IMR-90 (cell line): Measurements from ENCODE around the gene NOXO1. TPM values are rescaled to one million over a fixed set of nuclear protein-coding genes. Genes with fewer than 3 reads are reported as not detected.
A peak's percentile ranks its signal among the peaks of the same experiment; 100 is the strongest.

Experiments used
- ATAC-seq: fragments of 200-7000 bp; cut with Tn5 transposase; 2 replicates; pipeline ENCODE4 v1.9.1; 2020; ENCODE audit warnings: low read depth, mild to moderate bottlenecking, moderate library complexity
- BruUV-seq: library from RNA; stranded (reverse); fragments of 400-500 nt; replicated peaks from 2 replicates; lab custom pipeline; 2021; lab: Mats Ljungman, UMichigan
- CTCF ChIA-PET: fragments of 300-600 bp; formaldehyde crosslinking; extraction: SDS; loops from one replicate; lab custom pipeline; 2021; ENCODE audit warnings: antibody characterized with exemption; lab: Yijun Ruan, JAX
- POLR2A ChIA-PET: fragments of 300-600 bp; sonication (Branson Sonifier 250); formaldehyde crosslinking; loops from one replicate; lab custom pipeline; 2022; ENCODE audit warnings: antibody characterized with exemption; ENCODE audit not compliant: unreplicated experiment; lab: Charles Lee
- DNase-seq: peaks from one replicate; pipeline ENCODE4 v3.0.0; 2013
- H2AFZ ChIP-seq: replicated peaks from 2 replicates; pipeline ENCODE3; 2013; ENCODE audit warnings: low read length, mild to moderate bottlenecking; ENCODE audit not compliant: poor library complexity
- H2AK5ac ChIP-seq: 2 replicates; pipeline ENCODE4 v1.6.1; 2013; ENCODE audit warnings: low read depth, low read length, inconsistent platforms
- H2AK9ac ChIP-seq: replicated peaks from 2 replicates; pipeline ENCODE3; 2013; ENCODE audit warnings: mild to moderate bottlenecking, low read depth, low read length, moderate library complexity; ENCODE audit not compliant: poor library complexity
- H2BK120ac ChIP-seq: 2 replicates; pipeline ENCODE4 v1.6.1; 2013; ENCODE audit warnings: low read depth, low read length, inconsistent platforms
- H2BK15ac ChIP-seq: 3 replicates; pipeline ENCODE4 v1.6.1; 2013; ENCODE audit warnings: low read depth, low read length, inconsistent platforms
- H2BK20ac ChIP-seq: 2 replicates; pipeline ENCODE4 v1.6.1; 2013; ENCODE audit warnings: low read depth, mild to moderate bottlenecking, inconsistent platforms, low read length, moderate library complexity
- H2BK5ac ChIP-seq: 2 replicates; pipeline ENCODE4 v1.6.1; 2013; ENCODE audit warnings: mild to moderate bottlenecking, low read depth, low read length, inconsistent platforms; ENCODE audit not compliant: poor library complexity, severe bottlenecking
- H3K14ac ChIP-seq: replicated peaks from 2 replicates; pipeline ENCODE4 v1.6.1; 2013; ENCODE audit warnings: low read depth, low read length, inconsistent platforms
- H3K18ac ChIP-seq: 2 replicates; pipeline ENCODE4 v1.6.1; 2013; ENCODE audit warnings: low read depth, low read length, control low read depth
- H3K23ac ChIP-seq: 2 replicates; pipeline ENCODE4 v1.6.1; 2013; ENCODE audit warnings: low read depth, low read length, inconsistent platforms
- H3K27ac ChIP-seq: 2 replicates; pipeline ENCODE4 v1.5.1; 2013; ENCODE audit warnings: mild to moderate bottlenecking, control low read depth, low read length; ENCODE audit not compliant: insufficient read depth
- H3K27me3 ChIP-seq: 2 replicates; pipeline ENCODE4 v1.6.1; 2013; ENCODE audit warnings: low read length; ENCODE audit not compliant: control insufficient read depth, insufficient read depth
- H3K36me3 ChIP-seq: 2 replicates; pipeline ENCODE4 v1.6.1; 2013; ENCODE audit warnings: low read length, mixed read lengths; ENCODE audit not compliant: control insufficient read depth, insufficient read depth
- H3K4ac ChIP-seq: 2 replicates; pipeline ENCODE4 v1.6.1; 2013; ENCODE audit warnings: low read depth, low read length, inconsistent platforms
- H3K4me1 ChIP-seq: 2 replicates; pipeline ENCODE4 v1.6.1; 2013; ENCODE audit warnings: low read length, mixed read lengths; ENCODE audit not compliant: control insufficient read depth, insufficient read depth
- H3K4me2 ChIP-seq: 2 replicates; pipeline ENCODE4 v1.6.1; 2013; ENCODE audit warnings: low read depth, mild to moderate bottlenecking, control low read depth, low read length, moderate library complexity
- H3K4me3 ChIP-seq: 2 replicates; pipeline ENCODE4 v1.5.1; 2013; ENCODE audit warnings: low read depth, mild to moderate bottlenecking, control low read depth, low read length, moderate library complexity; ENCODE audit not compliant: insufficient read depth
- H3K56ac ChIP-seq: 2 replicates; pipeline ENCODE4 v1.6.1; 2013; ENCODE audit warnings: low read length, inconsistent platforms; ENCODE audit not compliant: insufficient read depth; ENCODE audit errors: extremely low read depth
- H3K79me1 ChIP-seq, 2 experiments: 2 replicates each; pipeline ENCODE4 v1.6.1; 2013; ENCODE audit warnings: low read length in 2 of 2, inconsistent platforms in 1 of 2, low read depth in 1 of 2
- H3K9ac ChIP-seq: 2 replicates; pipeline ENCODE4 v1.6.1; 2013; ENCODE audit warnings: low read depth, low read length, control low read depth
- H3K9me1 ChIP-seq: 2 replicates; pipeline ENCODE4 v1.6.1; 2013; ENCODE audit warnings: low read length, inconsistent platforms; ENCODE audit not compliant: insufficient read depth
- H3K9me3 ChIP-seq: 2 replicates; pipeline ENCODE4 v1.6.1; 2013; ENCODE audit warnings: low read length; ENCODE audit not compliant: control insufficient read depth, insufficient read depth
- H4K20me1 ChIP-seq: 2 replicates; pipeline ENCODE4 v1.6.1; 2013; ENCODE audit warnings: low read length, inconsistent platforms; ENCODE audit not compliant: insufficient read depth
- H4K5ac ChIP-seq: 2 replicates; pipeline ENCODE4 v1.6.1; 2013; ENCODE audit warnings: mild to moderate bottlenecking, low read depth, low read length, control low read depth
- H4K8ac ChIP-seq, 2 experiments: 2 replicates each; pipeline ENCODE4 v1.6.1; 2013; ENCODE audit warnings: low read depth in 2 of 2, low read length in 2 of 2, control low read depth in 1 of 2, inconsistent platforms in 1 of 2
- H4K91ac ChIP-seq: 2 replicates; pipeline ENCODE4 v1.6.1; 2013; ENCODE audit warnings: low read depth, low read length, inconsistent platforms; ENCODE audit not compliant: insufficient read depth
- BHLHE40 ChIP-seq: fragments of 150-350 bp; IDR thresholded peaks from 2 replicates; pipeline ENCODE4 v1.6.1; 2016; ENCODE audit warnings: mild to moderate bottlenecking, low read depth, low read length
- CEBPB ChIP-seq: IDR thresholded peaks from 2 replicates; pipeline ENCODE4 v1.6.1; 2012; ENCODE audit warnings: low read depth, low read length, improper control_type of control experiment
- CHD1 ChIP-seq: IDR thresholded peaks from 2 replicates; pipeline ENCODE4 v1.6.1; 2012; ENCODE audit warnings: low read depth, low read length, improper control_type of control experiment
- CTCF ChIP-seq: conservative IDR thresholded peaks from 2 replicates; pipeline ENCODE4 v1.5.1; 2012; ENCODE audit warnings: mild to moderate bottlenecking, low read depth, low read length, improper control_type of control experiment
- ELK1 ChIP-seq: fragments of 150-350 bp; IDR thresholded peaks from 2 replicates; pipeline ENCODE4 v1.6.1; 2016; ENCODE audit warnings: low read depth, mild to moderate bottlenecking, low read length, moderate library complexity, borderline replicate concordance
- FOS ChIP-seq: fragments of 150-350 bp; IDR thresholded peaks from 2 replicates; pipeline ENCODE4 v1.6.1; 2016; ENCODE audit warnings: low read depth, low read length
- MAFK ChIP-seq: IDR thresholded peaks from 2 replicates; pipeline ENCODE4 v1.6.1; 2012; ENCODE audit warnings: low read depth, low read length, improper control_type of control experiment
- MAZ ChIP-seq: IDR thresholded peaks from 2 replicates; pipeline ENCODE4 v1.6.1; 2012; ENCODE audit warnings: low read depth, mild to moderate bottlenecking, low read length, improper control_type of control experiment, moderate library complexity, borderline replicate concordance
- NFE2L2 ChIP-seq: fragments of 150-350 bp; IDR thresholded peaks from 2 replicates; pipeline ENCODE4 v1.6.1; 2016; ENCODE audit warnings: low read depth, mild to moderate bottlenecking, low read length
- POLR2A ChIP-seq: IDR thresholded peaks from 2 replicates; pipeline ENCODE4 v1.6.1; 2012; ENCODE audit warnings: mild to moderate bottlenecking, low read depth, low read length
- RAD21 ChIP-seq: IDR thresholded peaks from 2 replicates; pipeline ENCODE4 v1.6.1; 2012; ENCODE audit warnings: low read length, improper control_type of control experiment
- RCOR1 ChIP-seq: IDR thresholded peaks from 2 replicates; pipeline ENCODE4 v1.6.1; 2012; ENCODE audit warnings: mild to moderate bottlenecking, low read length, improper control_type of control experiment; ENCODE audit not compliant: insufficient replicate concordance
- RFX5 ChIP-seq: IDR thresholded peaks from 2 replicates; pipeline ENCODE4 v1.8.0; 2012; ENCODE audit warnings: low read depth, mild to moderate bottlenecking, low read length, moderate library complexity
- SMC3 ChIP-seq: fragments of 150-350 bp; IDR thresholded peaks from 2 replicates; pipeline ENCODE4 v1.6.1; 2016; ENCODE audit warnings: low read depth, mild to moderate bottlenecking, antibody characterized with exemption, low read length, moderate library complexity
- USF2 ChIP-seq: fragments of 150-350 bp; IDR thresholded peaks from 2 replicates; pipeline ENCODE4 v1.6.1; 2017; ENCODE audit warnings: mild to moderate bottlenecking, antibody characterized with exemption, low read length, low read depth
- WGBS, 2 experiments: methylation state at CpG; one replicate each; pipeline versions ENCODE4 v1.1.5 to v1.1.7; 2013; ENCODE audit warnings: missing lambda C conversion rate in 2 of 2; ENCODE audit not compliant: insufficient read length in 1 of 2; ENCODE audit errors: extremely low coverage in 2 of 2; 5-methylcytosine and 5-hydroxymethylcytosine counted together
- dilution Hi-C: fragments of 300-500 bp; cut with HindIII; formaldehyde crosslinking; loops from one replicate; pipeline ENCODE4 v1.14.3; 2018; ENCODE audit warnings: low sequenced_read_pairs; ENCODE audit not compliant: unreplicated experiment
- in situ Hi-C: fragments of 300-500 bp; cut with MboI; formaldehyde crosslinking; loops from 3 replicates; pipeline ENCODE4 v1.14.3; 2019; ENCODE audit warnings: low sequenced_read_pairs, inconsistent platforms, mixed read lengths
- intact Hi-C: fragments of 100-400 bp; cut with micrococcal nuclease; formaldehyde crosslinking; loops from 2 replicates; pipeline ENCODE4 v1.10.0; 2022
- polyA plus RNA-seq, 3 experiments: library from polyadenylated mRNA; depleted of rRNA; stranded (reverse); fragments of >200 nt; gene quantifications; 2 replicates each; pipeline ENCODE4 v1.2.3, GENCODE V29; 2012; ENCODE audit warnings: low replicate concordance in 1 of 3
- total RNA-seq: library from RNA; depleted of rRNA; stranded (reverse); fragments of >200 nt; gene quantifications from 2 replicates; pipeline ENCODE4 v1.2.3, GENCODE V29; 2012

NOXO1 gene
- total and polyA plus RNA-seq, 2 of the 4 experiments (the other 2 are of a cell fraction): 0.56 TPM; not detected in 1

GRCh38 chr16:2022723-2023091 is 41.4 kb upstream of the NOXO1 start:
- peak overlapping the region; percentile 82 for H2AK9ac ChIP-seq
- peak overlapping the region; percentile 96 for H2AFZ ChIP-seq
- H2BK5ac ChIP-seq: peak overlapping the region; percentile 17
- ATAC-seq: peak; percentile 44
- peak overlapping the region; percentile 19; the same call in 1 of the 2 replicates for H4K91ac ChIP-seq
- peaks cover 6 to 12% of the 10 kb centered on the region in 2 experiments; a peak in 3 of 4 replicates for H3K79me1 ChIP-seq
- ChIA-PET CTCF (interaction anchor here (0.6 to 1.4 kb wide), 6 partner anchors 14 to 182 kb away, joined by 3 to 10 read pairs (median 3); partner anchors contain the start of gene NTHL1), POLR2A (interaction anchor here (0.6 kb wide), 1 partner anchor 17 kb away, joined by 4 read pairs; no protein-coding TSS in a partner anchor)
- H2BK15ac ChIP-seq: no peak overlapping the region; the same call in 2 of the 3 replicates
- H3K27ac ChIP-seq: peak overlapping the region; percentile 31
- 8% methylated on average over 10 of the region's 14 CpGs; no CpG with 5 or more reads in 1 of the 2 experiments for WGBS, 2 experiments
- no peak overlapping the region for H2BK20ac ChIP-seq
- intact Hi-C loops: loop anchor here (1.0 kb wide), 4 partner anchors 17 to 118 kb away; partner anchors contain the start of genes NTHL1 and TSC2
- H3K14ac ChIP-seq: peak overlapping the region; percentile 61; the same call in 1 of the 2 replicates
- peak overlapping the region in 1 of 2 experiments; percentile 73; a peak in 3 of 4 replicates for H4K8ac ChIP-seq
- peak overlapping the region; percentile 62 for H4K5ac ChIP-seq
- peak; percentile 26 for DNase-seq
- 0 out of 2 replicates have a peak overlapping the region, but pooled peaks have one; percentile 45 for H3K9ac ChIP-seq
- peaks cover 4% of the 10 kb centered on the region for H4K20me1 ChIP-seq
- H3K27me3 ChIP-seq: peaks cover 18% of the 10 kb centered on the region; the same call in 1 of the 2 replicates
- peaks cover 9% of the 10 kb centered on the region for H3K4me1 ChIP-seq
- in situ Hi-C loops: loop anchor here (5.0 kb wide), 1 partner anchor 120 kb away; no protein-coding TSS in a partner anchor
- peaks cover 3% of the 10 kb centered on the region for H3K9me1 ChIP-seq
- dilution Hi-C loops: no loop called here
- H3K4me2 ChIP-seq: peak overlapping the region; percentile 77
- H3K4ac ChIP-seq: peak overlapping the region; percentile 67
- H3K18ac ChIP-seq: no peak overlapping the region; the same call in 1 of the 2 replicates
- no TSS peak for BruUV-seq
- H3K23ac ChIP-seq: no peak overlapping the region
- no peaks in the 10 kb centered on the region for H3K9me3 ChIP-seq
- no peak overlapping the region for H3K56ac ChIP-seq
- H3K36me3 ChIP-seq: no peaks in the 10 kb centered on the region
- peak overlapping the region; percentile 54 for H2AK5ac ChIP-seq
- H3K4me3 ChIP-seq: peak overlapping the region; percentile 13; the same call in 1 of the 2 replicates
- H2BK120ac ChIP-seq: peak overlapping the region; percentile 50
- TF ChIP-seq BHLHE40 (no peak), CHD1 (no peak), RAD21 (no peak), NFE2L2 (no peak), USF2 (no peak), RCOR1 (no peak), CEBPB (no peak), ELK1 (no peak), CTCF (no peak), MAFK (no peak), RFX5 (no peak), SMC3 (no peak), MAZ (no peak), FOS (no peak), POLR2A (no peak)
